Prostate gland (tissue), 2 donors: ENCODE data around the gene ICAM3. TPM values are rescaled to one million over a fixed set of nuclear protein-coding genes. Genes with fewer than 3 reads are reported as not detected.
"Not testable (repeated sequence)": the region's sequence is repeated elsewhere in the genome, so short reads cannot be mapped to it uniquely, and the experiment has no call there.

Source experiments
- DNase-seq: peaks from one replicate; pipeline ENCODE4 v3.0.0-alpha.2; 2019; ENCODE audit warnings: low spot score
- H3K27ac ChIP-seq, 2 donors: fragments of 200-600 bp; sonication (generic); 2 replicates each; pipeline ENCODE4 v1.5.1; 2017 to 2019
- H3K27me3 ChIP-seq: fragments of 200-600 bp; sonication (generic); replicated peaks from 2 replicates; pipeline ENCODE4 v1.5.1; 2019; ENCODE audit not compliant: insufficient read depth
- H3K36me3 ChIP-seq, 2 donors: fragments of 200-600 bp; sonication (generic); 1 replicate in 1 of 2; 2 replicates in 1 of 2; pipeline versions ENCODE4 v1.5.1 to v1.8.1; 2017 to 2019
- H3K4me1 ChIP-seq: fragments of 200-600 bp; sonication (generic); replicated peaks from 2 replicates; pipeline ENCODE4 v1.5.1; 2019
- H3K4me3 ChIP-seq, 2 donors: fragments of 200-600 bp; sonication (generic); 2 replicates each; pipeline ENCODE4 v1.5.1; 2017 to 2019
- H3K9me3 ChIP-seq: fragments of 200-600 bp; sonication (generic); 2 replicates; pipeline ENCODE4 v1.5.1; 2017
- CTCF ChIP-seq, 4 experiments: fragments of 200-600 bp in 2 of 4; fragments of 450-650 bp in 2 of 4; sonication (generic) in 2 of 4; IDR thresholded peaks; 1 replicate in 3 of 4; 2 replicates in 1 of 4; pipeline ENCODE4 v1.5.1; 2016 to 2019; ENCODE audit warnings: antibody characterized with exemption in 4 of 4, mild to moderate bottlenecking in 2 of 4, moderate library complexity in 2 of 4
- POLR2A ChIP-seq: fragments of 450-650 bp; IDR thresholded peaks from one replicate; pipeline ENCODE4 v1.6.1; 2016; ENCODE audit warnings: antibody characterized with exemption, mild to moderate bottlenecking
- POLR2AphosphoS5 ChIP-seq: sonication (generic); formaldehyde crosslinking; IDR thresholded peaks from one replicate; pipeline ENCODE4 v1.6.1; 2017; ENCODE audit warnings: antibody characterized with exemption
- WGBS: methylation state at CpG from one replicate; pipeline ENCODE4 v1.1.5; 2018; 5-methylcytosine and 5-hydroxymethylcytosine counted together
- intact Hi-C: fragments of 100-400 bp; cut with DNase I; formaldehyde crosslinking; loops from one replicate; pipeline ENCODE4 v1.14.2; 2022
- total RNA-seq, 2 donors: library from RNA; depleted of rRNA; stranded (reverse); fragments of >200 nt; gene quantifications; one replicate each; pipeline ENCODE4 v1.1.0, GENCODE V29; 2016

ICAM3 gene
- total RNA-seq, 2 donors from 2014 or later = 6.4 to 6.5 TPM

- Histone ChIP-seq H3K27me3 (no peaks in the 10 kb centered on the region), H3K9me3 (no peaks in the 10 kb centered on the region), H3K27ac (no peak overlapping the region), H3K4me3 (no peak overlapping the region), H3K36me3 (peaks cover 3 to 21% of the 10 kb centered on the region in 2 donors), H3K4me1 (no peaks in the 10 kb centered on the region)
- 91% methylated on average over 15 of the region's 15 CpGs for WGBS
- TF ChIP-seq CTCF (IDR thresholded peaks at IDR 0.05) (no peak), POLR2AphosphoS5 (no peak), POLR2A (no peak)
- DNase-seq = no peak
- intact Hi-C loops = no loop called here
Measured at GRCh38 chr19:10368101-10368803, 28.8 kb upstream of the ICAM3 start.

DNA sequence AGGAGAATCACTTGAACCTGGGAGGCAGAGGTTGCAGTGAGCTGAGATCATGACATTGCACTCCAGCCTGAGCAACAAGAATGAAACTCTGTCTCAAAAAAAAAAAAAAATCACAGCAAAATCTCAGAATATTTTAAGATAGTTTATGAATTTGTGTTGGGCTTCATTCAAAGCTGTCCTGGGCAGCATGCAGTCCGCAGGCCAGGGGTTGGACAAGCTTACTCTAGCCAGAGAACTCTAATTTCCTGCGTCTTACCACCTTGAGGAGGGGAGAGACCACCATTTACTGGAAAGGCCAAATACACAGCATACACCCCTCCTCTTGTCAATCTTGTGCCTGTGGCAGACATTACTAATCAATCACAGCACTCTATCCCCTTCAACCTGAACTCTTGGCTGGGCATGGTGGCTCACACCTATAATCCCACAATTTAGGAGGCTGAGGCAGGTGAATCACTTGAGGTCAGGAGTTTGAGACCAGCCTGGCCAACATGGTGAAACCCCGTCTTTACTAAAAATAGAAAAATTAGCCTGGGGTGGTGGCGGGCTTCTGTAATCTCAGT, 27.6 kb upstream of the ICAM3 start:
- intact Hi-C loops = not testable (repeated sequence)
- H3K36me3 ChIP-seq = peaks cover 3 to 21% of the 10 kb centered on the region in 2 donors
- 96% methylated on average over 4 of the region's 4 CpGs for WGBS

DNA sequence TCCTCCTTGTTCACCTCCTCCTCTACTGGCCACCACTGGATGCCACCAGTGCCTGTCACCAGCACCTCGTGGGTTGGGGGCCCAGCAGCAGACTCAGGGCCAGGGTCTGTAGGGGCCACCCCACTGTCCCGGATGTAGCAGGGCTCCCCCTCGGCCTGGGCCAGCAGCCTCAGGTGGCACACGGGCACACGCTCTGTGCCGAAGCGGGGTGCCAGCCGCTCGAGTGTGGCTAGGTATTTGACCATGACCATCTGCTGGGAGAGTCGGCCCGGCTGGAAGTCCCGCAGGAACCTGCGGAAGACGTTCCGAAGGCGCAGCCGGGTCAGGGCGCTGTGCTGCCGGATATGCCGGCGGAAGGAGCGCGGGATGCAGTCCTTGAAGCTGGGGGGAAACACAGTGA, 26.1 kb upstream of the ICAM3 start:
- Histone ChIP-seq H3K4me3 (no peak overlapping the region), H3K36me3 (peaks cover 6 to 21% of the 10 kb centered on the region in 2 donors), H3K27ac (no peak overlapping the region), H3K4me1 (no peaks in the 10 kb centered on the region), H3K27me3 (no peaks in the 10 kb centered on the region), H3K9me3 (no peaks in the 10 kb centered on the region)
- intact Hi-C loops = no loop called here
- WGBS = 93% methylated on average over 23 of the region's 23 CpGs
- TF ChIP-seq POLR2AphosphoS5 = no peak
- TF ChIP-seq POLR2A = no peak
- DNase-seq = no peak

More for the DNA sequence above, 27.6 kb upstream of the ICAM3 start:
- H3K9me3 ChIP-seq, H3K4me1 ChIP-seq, H3K27me3 ChIP-seq, DNase-seq, H3K4me3 ChIP-seq, H3K27ac ChIP-seq: not testable (repeated sequence)

- DNase-seq = no peak
- intact Hi-C loops = no loop called here
- Histone ChIP-seq H3K36me3 (peaks cover 6 to 21% of the 10 kb centered on the region in 2 donors), H3K4me1 (no peaks in the 10 kb centered on the region), H3K27me3 (no peaks in the 10 kb centered on the region), H3K4me3 (no peak overlapping the region), H3K9me3 (no peaks in the 10 kb centered on the region), H3K27ac (no peak overlapping the region)
- TF ChIP-seq CTCF (IDR thresholded peaks at IDR 0.05) = no peak
- TF ChIP-seq POLR2AphosphoS5 = no peak
- TF ChIP-seq POLR2A = no peak
- 75% methylated on average over 16 of the region's 19 CpGs for WGBS
Measured at GRCh38 chr19:10364644-10365043, 25.2 kb upstream of the ICAM3 start.

DNA sequence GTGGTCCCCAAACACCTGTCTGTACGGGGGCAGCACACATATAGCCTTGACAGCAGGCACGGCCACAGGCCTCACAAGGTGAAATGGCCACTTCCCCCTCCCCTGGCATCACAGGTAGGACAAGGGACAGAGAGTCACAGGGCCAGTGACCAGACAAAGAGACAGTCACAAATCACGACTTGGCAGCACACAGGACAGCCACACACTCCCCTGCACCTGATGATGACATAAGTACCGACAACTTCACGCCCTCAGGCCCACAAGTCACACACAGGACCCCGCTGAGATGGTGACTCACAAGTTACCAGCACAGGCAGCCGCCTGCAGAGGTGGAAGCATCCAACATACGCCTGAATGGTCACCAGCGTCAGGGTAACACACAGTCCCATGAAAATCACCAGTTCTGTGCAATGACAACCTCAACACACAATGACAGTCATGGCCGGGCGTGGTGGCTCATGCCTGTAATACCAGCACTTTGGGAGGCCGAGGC, 24.4 kb upstream of the ICAM3 start:
- DNase-seq = no peak
- Histone ChIP-seq H3K27ac (no peak overlapping the region), H3K36me3 (peaks cover 6 to 21% of the 10 kb centered on the region in 2 donors), H3K9me3 (no peaks in the 10 kb centered on the region), H3K4me3 (no peak overlapping the region), H3K4me1 (no peaks in the 10 kb centered on the region), H3K27me3 (no peaks in the 10 kb centered on the region)
- 91% methylated on average over 12 of the region's 12 CpGs for WGBS
- intact Hi-C loops = no loop called here
- no peak for TF ChIP-seq POLR2A
- TF ChIP-seq POLR2AphosphoS5 = no peak
- no peak for TF ChIP-seq CTCF (IDR thresholded peaks at IDR 0.05)

DNA sequence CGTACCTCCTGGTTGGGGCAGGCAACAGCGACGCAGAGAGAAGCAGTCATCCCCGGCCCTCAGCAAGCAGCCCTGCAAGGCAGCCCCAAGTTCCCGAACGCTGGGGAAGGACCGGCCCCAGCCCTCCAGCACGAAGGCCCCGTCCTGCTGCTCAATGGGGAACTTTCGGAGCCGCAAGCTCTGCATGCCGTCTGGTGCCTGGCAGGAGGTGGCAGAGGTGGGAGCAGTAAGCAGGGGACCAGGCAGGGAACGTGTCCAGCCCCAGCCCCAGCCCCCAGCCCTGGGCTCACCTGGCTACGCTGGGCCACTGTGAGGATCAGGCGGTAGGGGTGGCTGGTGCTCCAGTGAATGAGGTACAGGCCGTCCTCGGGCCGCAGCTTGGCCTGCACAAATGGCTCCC, 22.8 kb upstream of the ICAM3 start:
- no peak for DNase-seq
- TF ChIP-seq POLR2A (no peak), POLR2AphosphoS5 (no peak), CTCF (IDR thresholded peaks at IDR 0.05) (no peak)
- 93% methylated on average over 18 of the region's 18 CpGs for WGBS
- no peak overlapping the region for H3K4me3 ChIP-seq
- H3K36me3 ChIP-seq = peaks cover 3 to 14% of the 10 kb centered on the region in 2 donors
- no peaks in the 10 kb centered on the region for H3K4me1 ChIP-seq
- no peak overlapping the region for H3K27ac ChIP-seq
- H3K27me3 ChIP-seq = no peaks in the 10 kb centered on the region
- H3K9me3 ChIP-seq = no peaks in the 10 kb centered on the region
- intact Hi-C loops = no loop called here
